Epithelial cell of proximal tubule (primary cell): ENCODE results near the gene OR52E2. TPM values are rescaled to one million over a fixed set of nuclear protein-coding genes. Genes with fewer than 3 reads are reported as not detected.
"Not testable (repeated sequence)": the region's sequence is repeated elsewhere in the genome, so short reads cannot be mapped to it uniquely, and the experiment has no call there.

ENCODE experiments used
- DNase-seq: peaks from one replicate; pipeline ENCODE4 v3.0.0-alpha.2; 2011; ENCODE audit warnings: low read depth
- H3K4me3 ChIP-seq: 2 replicates; pipeline ENCODE4 v1.5.1; 2011; ENCODE audit warnings: low read depth, mild to moderate bottlenecking, low read length
- CTCF ChIP-seq: conservative IDR thresholded peaks from 2 replicates; pipeline ENCODE4 v1.5.1; 2012; ENCODE audit warnings: low read depth, mild to moderate bottlenecking, low read length
- total RNA-seq: library from RNA; depleted of rRNA; stranded (reverse); fragments of >200 nt; gene quantifications from 2 replicates; pipeline ENCODE4 v1.2.3, GENCODE V29; 2015

OR52E2 gene
- total RNA-seq, 1 donor from 2014 or later: not detected

- H3K4me3 ChIP-seq: no peak overlapping the region
- TF ChIP-seq CTCF: no peak
- DNase-seq: no peak
Measured at GRCh38 chr11:5088556-5088955, 29.1 kb upstream of the OR52E2 start.

- no peak for TF ChIP-seq CTCF
- H3K4me3 ChIP-seq: no peak overlapping the region
- DNase-seq: no peak
Measured at GRCh38 chr11:5083602-5084001, 24.2 kb upstream of the OR52E2 start.

- no peak for DNase-seq
- no peak overlapping the region for H3K4me3 ChIP-seq
- TF ChIP-seq CTCF: no peak
Measured at GRCh38 chr11:5081405-5081804, 22.0 kb upstream of the OR52E2 start.

GRCh38 chr11:5071799-5072198, 12.4 kb upstream of the OR52E2 start:
- H3K4me3 ChIP-seq: no peak overlapping the region
- peak; percentile 3 for DNase-seq
- TF ChIP-seq CTCF: peak; percentile 12

- no peak within 1 kb of the TSS for H3K4me3 ChIP-seq
- TF ChIP-seq CTCF: no peak
- no peak for DNase-seq
Measured at GRCh38 chr11:5069272-5069671, 9.8 kb upstream of the OR52E2 start, which contains the start of gene OR52E1. OR52E1 (plus strand) TSS chr11:5069572.

GRCh38 chr11:5065027-5065426, 5.6 kb upstream of the OR52E2 start:
- no peak overlapping the region for H3K4me3 ChIP-seq
- TF ChIP-seq CTCF: no peak
- DNase-seq: no peak

GRCh38 chr11:5058679-5059078, 748 bp downstream of the OR52E2 start:
- not testable (repeated sequence) for H3K4me3 ChIP-seq, DNase-seq

- no peak overlapping the region for H3K4me3 ChIP-seq
- no peak for DNase-seq
- no peak for TF ChIP-seq CTCF
Measured at GRCh38 chr11:5046754-5047330, 12.6 kb downstream of the OR52E2 start.
